ENCODE data around the gene SLC35E1.

GRCh38 chr19:16596399-16596798 lies 24.2 kb upstream of the SLC35E1 start:
- TF ChIP-seq CTCF (IDR thresholded peaks at IDR 0.05): no peak
- no peak for TF ChIP-seq POLR2A (IDR thresholded peaks at IDR 0.05)
- TF ChIP-seq POLR2AphosphoS5 (IDR thresholded peaks at IDR 0.05): no peak

All from transverse colon (tissue), 4 donors.